Fibroblast of pulmonary artery (primary cell): Measurements from ENCODE around the gene MACROD2.

Experiments used
- DNase-seq: peaks from one replicate; pipeline ENCODE4 v3.0.0-alpha.2; 2010; ENCODE audit warnings: low read depth
- H3K4me3 ChIP-seq: replicated peaks from 2 replicates; pipeline ENCODE4 v1.5.1; 2011; ENCODE audit warnings: low read depth, mild to moderate bottlenecking, control low read depth, low read length, moderate library complexity
- TF ChIP-seq, protein P1 (sequence below): IDR thresholded peaks from 2 replicates; pipeline ENCODE4 v1.5.1; 2011; ENCODE audit warnings: mild to moderate bottlenecking, control low read depth, low read length, inconsistent platforms; ENCODE audit errors: missing control alignments

MACROD2 gene

GRCh38 chr20:14644306-14645097 is 649.2 kb downstream of the MACROD2 start:
- TF ChIP-seq, protein P1, sequence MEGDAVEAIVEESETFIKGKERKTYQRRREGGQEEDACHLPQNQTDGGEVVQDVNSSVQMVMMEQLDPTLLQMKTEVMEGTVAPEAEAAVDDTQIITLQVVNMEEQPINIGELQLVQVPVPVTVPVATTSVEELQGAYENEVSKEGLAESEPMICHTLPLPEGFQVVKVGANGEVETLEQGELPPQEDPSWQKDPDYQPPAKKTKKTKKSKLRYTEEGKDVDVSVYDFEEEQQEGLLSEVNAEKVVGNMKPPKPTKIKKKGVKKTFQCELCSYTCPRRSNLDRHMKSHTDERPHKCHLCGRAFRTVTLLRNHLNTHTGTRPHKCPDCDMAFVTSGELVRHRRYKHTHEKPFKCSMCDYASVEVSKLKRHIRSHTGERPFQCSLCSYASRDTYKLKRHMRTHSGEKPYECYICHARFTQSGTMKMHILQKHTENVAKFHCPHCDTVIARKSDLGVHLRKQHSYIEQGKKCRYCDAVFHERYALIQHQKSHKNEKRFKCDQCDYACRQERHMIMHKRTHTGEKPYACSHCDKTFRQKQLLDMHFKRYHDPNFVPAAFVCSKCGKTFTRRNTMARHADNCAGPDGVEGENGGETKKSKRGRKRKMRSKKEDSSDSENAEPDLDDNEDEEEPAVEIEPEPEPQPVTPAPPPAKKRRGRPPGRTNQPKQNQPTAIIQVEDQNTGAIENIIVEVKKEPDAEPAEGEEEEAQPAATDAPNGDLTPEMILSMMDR, result no peak
- no peak for DNase-seq
- H3K4me3 ChIP-seq, result no peak overlapping the region

- DNase-seq, result no peak
- H3K4me3 ChIP-seq, result no peak overlapping the region
- TF ChIP-seq, protein P1, result no peak
Observed at GRCh38 chr20:14647016-14647415, 651.7 kb downstream of the MACROD2 start.

- TF ChIP-seq, protein P1, result no peak
- H3K4me3 ChIP-seq, result no peak overlapping the region
- no peak for DNase-seq
Observed at GRCh38 chr20:14649662-14650061, 654.3 kb downstream of the MACROD2 start.

- DNase-seq, result no peak
Observed at GRCh38 chr20:14657266-14658005, 662.1 kb downstream of the MACROD2 start.

GRCh38 chr20:14664101-14664500 is 668.8 kb downstream of the MACROD2 start:
- TF ChIP-seq, protein P1, result no peak
- H3K4me3 ChIP-seq, result no peak overlapping the region
- DNase-seq, result no peak

More at GRCh38 chr20:14657266-14658005, 662.1 kb downstream of the MACROD2 start:
- H3K4me3 ChIP-seq, result no peak overlapping the region
- TF ChIP-seq, protein P1, result no peak

- no peak overlapping the region for H3K4me3 ChIP-seq
- TF ChIP-seq, protein P1, result no peak
Observed at GRCh38 chr20:14666696-14667095, 671.4 kb downstream of the MACROD2 start.

More at GRCh38 chr20:14666696-14667095, 671.4 kb downstream of the MACROD2 start:
- no peak for DNase-seq
